ENCODE results near the gene PPP3R1. TPM values are rescaled to one million over a fixed set of nuclear protein-coding genes. Genes with fewer than 3 reads are reported as not detected.
"Not testable (repeated sequence)": the region's sequence is repeated elsewhere in the genome, so short reads cannot be mapped to it uniquely, and the experiment has no call there.

The PPP3R1 gene
- total and polyA plus RNA-seq, 2 of the 4 experiments (the other 2 are of a cell fraction): 9.1 to 17.3 TPM

DNA sequence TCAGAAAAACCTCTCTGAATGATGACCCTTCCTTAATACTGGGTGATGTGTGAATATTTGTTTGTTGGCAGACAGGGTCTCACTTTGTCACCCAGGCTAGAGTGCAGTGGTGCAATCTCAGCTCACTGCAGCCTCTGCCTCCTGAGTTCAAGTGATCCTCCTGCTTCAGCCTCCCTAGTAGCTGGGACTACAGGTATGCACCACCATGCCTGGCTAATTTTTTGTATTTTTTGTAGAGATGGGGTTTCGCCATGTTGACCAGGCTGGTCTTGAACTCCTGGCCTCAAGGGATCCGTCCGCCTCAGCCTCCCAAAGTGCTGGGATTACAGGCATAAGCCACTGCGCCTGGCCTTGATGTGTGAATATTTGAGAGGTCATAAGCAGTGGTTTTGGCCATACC lies 77.1 kb downstream of the PPP3R1 start:
- H3K4me2 ChIP-seq (ENCODE audit: low read depth, low read length); H2AK9ac ChIP-seq (replicated peaks; ENCODE audit: low read depth, low read length, poor library complexity); intact Hi-C loops (cut with micrococcal nuclease); H2BK15ac ChIP-seq (ENCODE audit: low read depth, low read length); H4K8ac ChIP-seq (ENCODE audit: low read depth in 2 of 2, low read length in 2 of 2); H3K27ac ChIP-seq (ENCODE audit: insufficient read depth, low read length); in situ Hi-C loops (cut with MboI; ENCODE audit: low sequenced_read_pairs); H2BK5ac ChIP-seq (ENCODE audit: low read depth, low read length, poor library complexity, severe bottlenecking); H3K27me3 ChIP-seq (ENCODE audit: control insufficient read depth, insufficient read depth, low read length); dilution Hi-C loops (cut with HindIII; ENCODE audit: low sequenced_read_pairs, unreplicated experiment); H3K9ac ChIP-seq (ENCODE audit: low read depth, low read length); H4K5ac ChIP-seq (ENCODE audit: low read depth, low read length); H3K56ac ChIP-seq (ENCODE audit: extremely low read depth, insufficient read depth, low read length); H3K23ac ChIP-seq (ENCODE audit: low read depth, low read length); H3K4me1 ChIP-seq (ENCODE audit: control insufficient read depth, insufficient read depth, low read length); H3K18ac ChIP-seq (ENCODE audit: low read depth, low read length); H2AFZ ChIP-seq (replicated peaks; ENCODE audit: low read length, poor library complexity); ATAC-seq (ENCODE audit: low read depth); H2AK5ac ChIP-seq (ENCODE audit: low read depth, low read length); H2BK20ac ChIP-seq (ENCODE audit: low read depth, low read length); H3K4me3 ChIP-seq (ENCODE audit: insufficient read depth, low read depth, low read length); H3K4ac ChIP-seq (ENCODE audit: low read depth, low read length); H4K91ac ChIP-seq (ENCODE audit: insufficient read depth, low read depth, low read length); H3K9me3 ChIP-seq (ENCODE audit: control insufficient read depth, insufficient read depth, low read length); DNase-seq; H4K20me1 ChIP-seq (ENCODE audit: insufficient read depth, low read length); POLR2A ChIA-PET (ENCODE audit: unreplicated experiment); H2BK120ac ChIP-seq (ENCODE audit: low read depth, low read length); H3K14ac ChIP-seq (replicated peaks; ENCODE audit: low read depth, low read length); H3K9me1 ChIP-seq (ENCODE audit: insufficient read depth, low read length): not testable (repeated sequence)
- WGBS, 2 experiments (ENCODE audit: extremely low coverage in 2 of 2, insufficient read length in 1 of 2): 100% methylated on average over 1 of the region's 4 CpGs; no CpG with 5 or more reads in 1 of the 2 experiments
- CTCF ChIA-PET: interaction anchor here (1.2 to 1.6 kb wide), 2 partner anchors 22 to 69 kb away, joined by 3 to 4 read pairs; no protein-coding TSS in a partner anchor
- H3K79me1 ChIP-seq (ENCODE audit: low read depth in 1 of 2, low read length in 2 of 2): peaks cover 17 to 37% of the 10 kb centered on the region in 2 experiments
- H3K36me3 ChIP-seq (ENCODE audit: control insufficient read depth, insufficient read depth, low read length): peaks cover 11% of the 10 kb centered on the region
- TSS peak; percentile 75 for BruUV-seq (replicated peaks)
